GM19035 (cell line): Measurements from ENCODE around the gene KIAA0930.

Source experiments
- ATAC-seq: cut with Tn5 transposase; IDR thresholded peaks from one replicate; pipeline ENCODE4 v1.9.1; 2021; ENCODE audit not compliant: unreplicated experiment

Gene KIAA0930

DNA sequence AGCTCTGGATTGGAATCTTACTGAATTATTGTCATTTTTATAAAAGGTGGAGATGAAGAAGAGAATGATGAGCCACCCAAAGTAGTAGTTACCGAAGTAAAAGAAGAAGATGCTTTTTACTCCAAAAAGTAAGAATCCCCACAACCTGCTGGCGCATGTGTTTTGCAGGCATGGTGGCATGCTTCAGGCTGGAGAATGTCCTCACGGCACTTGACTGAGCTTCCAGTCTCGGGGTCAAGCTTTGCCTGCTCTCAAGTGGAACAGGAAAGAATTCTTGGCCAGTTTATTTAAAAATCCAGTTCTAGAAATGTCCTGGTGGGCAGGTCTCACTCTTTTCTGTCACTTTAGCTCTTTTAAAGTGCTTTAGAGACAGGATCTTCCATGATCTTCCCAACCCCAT lies 59.5 kb downstream of the KIAA0930 start:
- no peak for ATAC-seq

DNA sequence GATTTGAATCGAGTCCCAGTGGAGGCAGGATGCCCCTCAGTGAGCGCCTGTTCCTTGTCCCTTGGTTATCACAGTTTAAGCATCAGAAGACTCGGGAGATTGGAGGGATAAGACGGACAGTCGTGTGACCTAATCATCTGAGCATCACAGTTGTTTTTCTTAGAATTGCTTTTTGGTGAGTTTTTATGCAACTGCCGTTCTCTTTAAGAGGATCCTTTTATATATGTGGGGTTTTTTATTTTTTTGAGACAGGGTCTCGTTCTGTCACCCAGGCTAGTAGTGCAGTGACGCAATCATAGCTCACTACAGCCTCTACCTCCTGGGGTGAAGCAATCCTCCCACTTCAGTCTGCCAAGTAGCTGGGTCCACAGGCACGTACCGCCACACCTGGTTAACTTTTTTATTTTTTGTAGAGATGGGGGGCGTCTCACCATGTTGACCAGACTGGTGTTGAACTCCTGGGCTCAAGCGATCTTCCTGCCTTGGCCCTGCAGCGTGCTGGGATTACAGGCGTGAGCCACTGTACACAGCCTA lies 60.5 kb downstream of the KIAA0930 start:
- ATAC-seq = no peak

DNA sequence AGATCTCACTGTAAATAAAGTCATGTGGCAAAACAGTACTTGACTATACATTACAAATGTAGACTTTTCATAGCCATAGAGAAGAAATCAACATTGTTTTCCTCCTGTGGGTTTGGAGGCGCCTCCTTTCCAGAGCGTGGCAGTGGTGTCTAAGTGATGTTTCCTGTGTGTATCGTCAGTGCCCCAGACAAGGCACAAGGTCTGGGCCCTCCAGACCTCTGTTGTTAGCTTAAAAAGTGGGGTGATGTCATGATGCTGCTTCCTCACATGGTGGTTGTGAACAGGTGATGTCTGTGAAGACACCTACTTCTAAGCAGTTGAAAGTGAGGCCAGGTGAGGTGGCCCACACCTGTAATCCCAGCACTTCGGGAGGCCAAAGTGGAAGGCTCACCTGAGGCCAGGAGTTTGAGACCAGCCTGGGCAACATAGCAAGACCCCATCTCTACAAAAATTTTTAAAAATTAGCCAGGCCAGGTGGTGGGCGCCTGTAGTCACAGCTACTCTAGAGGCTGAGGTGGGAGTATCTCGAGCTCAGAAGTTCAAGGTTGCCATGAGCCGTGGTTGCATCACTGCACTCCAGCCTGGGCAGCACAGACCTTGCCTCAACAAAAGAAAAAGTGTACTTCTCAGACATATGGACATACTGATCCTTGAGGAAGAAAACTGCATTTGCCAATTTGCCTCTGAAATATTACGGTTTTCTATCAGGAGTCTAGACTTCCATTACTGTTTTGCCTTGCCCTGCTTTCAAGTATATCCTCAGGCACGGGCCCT lies 61.2 kb downstream of the KIAA0930 start:
- no peak for ATAC-seq

DNA sequence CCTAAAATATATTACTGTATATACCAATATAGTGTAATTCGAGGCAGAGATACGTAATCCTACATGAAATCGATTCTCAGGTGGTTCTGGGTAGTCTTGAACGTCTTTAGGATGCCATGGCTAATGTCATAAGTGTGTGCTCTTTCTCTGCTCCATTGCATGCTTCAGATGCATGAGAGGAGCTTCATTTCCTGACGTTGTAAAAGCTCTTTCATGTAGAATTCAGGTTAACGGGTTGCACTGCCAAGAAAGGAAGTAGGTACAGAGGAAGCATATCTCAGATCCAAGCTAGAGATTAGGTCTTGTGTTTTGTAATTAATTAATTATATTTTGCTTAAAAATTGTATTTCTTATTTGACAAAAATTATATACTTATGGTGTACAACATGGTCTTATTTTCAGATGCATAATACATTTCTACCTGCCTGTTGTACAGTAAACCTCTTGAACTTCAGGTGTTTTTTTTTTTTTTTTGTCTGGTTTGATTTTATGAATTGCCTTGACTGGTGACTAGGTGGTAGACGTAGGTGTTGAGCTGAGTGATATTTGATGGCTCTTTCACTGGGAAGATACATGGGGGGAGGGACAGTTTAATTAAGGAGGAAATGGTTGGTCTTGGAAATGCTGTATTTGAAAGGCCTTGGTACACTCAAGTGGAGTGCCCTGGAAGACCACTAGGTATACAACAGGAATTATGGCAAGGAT lies 67.7 kb downstream of the KIAA0930 start:
- no peak for ATAC-seq

DNA sequence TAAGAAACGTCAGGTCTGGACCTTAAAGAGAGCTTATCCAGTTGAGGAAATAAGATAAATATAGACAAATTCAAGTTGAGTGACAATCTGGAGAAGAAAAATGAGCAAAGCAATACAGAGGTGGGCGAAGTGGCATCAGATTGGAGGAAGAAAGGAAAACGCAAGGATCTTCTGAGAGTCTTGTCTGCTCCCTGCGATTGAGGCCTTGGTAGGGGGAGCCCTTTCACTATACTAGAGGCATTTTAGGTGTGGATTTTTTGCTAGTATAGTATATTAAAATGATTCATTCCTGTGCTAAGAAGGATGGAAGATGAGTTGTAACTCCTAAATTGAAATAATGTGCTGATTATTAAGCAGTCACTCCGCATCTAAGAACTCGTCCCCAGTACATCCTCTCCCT lies 68.9 kb downstream of the KIAA0930 start:
- no peak for ATAC-seq

DNA sequence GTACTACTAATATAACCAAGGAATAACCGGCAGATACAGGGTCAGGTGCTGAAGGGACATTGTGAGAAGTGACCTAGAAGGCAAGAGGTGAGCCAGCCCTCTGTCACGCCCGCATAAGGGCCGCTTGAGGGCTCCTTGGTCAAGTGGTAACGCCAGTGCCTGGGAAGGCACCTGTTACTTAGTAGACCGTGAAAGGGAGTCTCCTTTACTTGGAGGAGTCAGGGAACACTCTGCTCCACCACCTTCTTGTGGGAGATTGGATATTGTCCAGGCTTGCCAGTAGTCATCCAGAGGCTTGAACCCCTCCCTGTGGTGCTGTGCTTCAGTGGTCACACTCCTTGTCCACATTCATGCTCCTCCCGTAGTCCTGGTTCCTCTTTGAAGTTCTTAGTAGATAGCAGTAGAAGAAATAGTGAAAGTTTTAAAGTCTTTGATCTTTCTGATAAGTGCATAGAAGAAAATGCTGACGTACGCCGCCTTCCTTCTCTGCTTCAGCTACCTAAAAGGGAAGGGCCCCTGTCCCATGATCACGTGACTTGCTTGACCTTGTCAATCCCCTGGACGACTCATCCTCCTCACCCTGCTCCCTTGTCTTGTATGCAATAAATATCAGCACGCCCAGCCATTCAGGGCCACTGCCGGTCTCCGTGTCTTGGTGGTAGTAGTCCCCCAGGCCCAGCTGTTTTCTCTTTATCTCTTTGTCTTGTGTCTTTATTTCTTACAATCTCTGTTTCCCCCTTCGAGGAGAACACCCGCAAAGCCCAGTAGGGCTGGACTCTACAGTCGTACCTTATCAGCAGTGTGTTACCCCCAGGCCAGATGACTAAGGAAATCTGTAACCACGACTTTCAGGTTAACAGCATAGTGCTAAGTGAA lies 70.9 kb downstream of the KIAA0930 start:
- no peak for ATAC-seq

DNA sequence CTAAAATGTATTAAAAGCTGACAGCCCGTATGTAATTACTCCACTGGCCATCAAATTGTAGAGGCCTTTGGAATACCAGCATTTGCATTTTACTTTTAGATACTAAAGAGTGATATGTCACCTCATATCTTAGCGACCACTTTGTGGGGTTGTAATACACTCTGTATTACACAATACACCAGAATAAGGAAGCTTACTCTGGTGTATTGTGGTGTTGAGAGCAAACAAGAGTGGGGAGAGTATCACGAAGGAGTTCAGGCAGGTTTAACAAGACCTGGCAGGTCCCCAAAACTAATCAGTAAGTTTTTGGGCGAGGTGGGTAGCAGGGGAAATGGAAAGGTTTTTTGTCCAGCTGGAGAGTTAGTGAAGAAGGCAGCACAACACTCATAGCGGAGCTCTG lies 73.8 kb downstream of the KIAA0930 start:
- ATAC-seq = no peak

DNA sequence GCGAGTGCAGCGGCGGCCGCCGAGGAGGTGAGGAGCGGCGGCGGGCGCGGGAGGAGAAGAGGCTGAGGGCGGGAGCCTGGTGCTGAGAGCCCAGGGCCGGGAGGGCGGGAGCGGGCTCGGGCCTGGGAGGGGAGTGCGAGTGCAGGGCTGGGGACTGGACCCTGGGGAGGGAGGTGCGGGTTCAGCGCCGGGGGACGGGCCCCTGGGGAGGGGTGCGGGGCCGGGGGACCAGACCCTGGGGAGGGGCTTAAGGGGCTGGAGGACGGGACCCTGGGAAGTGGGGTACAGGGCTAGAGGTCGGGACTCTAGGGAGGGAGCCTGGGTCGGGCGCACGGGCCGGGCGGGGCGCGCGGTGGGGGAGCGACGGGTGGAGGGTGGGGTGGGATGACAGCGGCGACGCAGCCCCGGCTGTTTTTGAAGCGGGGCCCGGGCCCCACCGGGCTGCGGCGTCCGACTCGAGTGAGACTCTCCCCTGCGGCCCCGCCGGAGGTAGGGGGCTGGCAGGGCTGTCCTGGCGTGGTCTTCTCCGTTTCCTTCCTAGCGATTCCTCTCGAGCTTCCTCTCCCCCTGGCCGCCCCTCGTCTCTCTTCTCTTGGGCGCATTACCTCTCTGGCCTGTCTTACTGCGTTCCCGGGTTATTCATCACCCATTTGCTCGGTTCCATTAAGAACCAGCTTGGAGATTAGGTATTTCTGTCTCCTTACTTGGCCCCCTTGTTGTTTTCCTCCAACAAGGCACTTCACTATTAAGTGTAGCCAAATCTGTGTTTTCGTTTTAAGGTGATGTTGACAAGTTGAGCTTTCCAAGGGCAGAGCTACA lies 76.2 kb downstream of the KIAA0930 start:
- ATAC-seq = peak; percentile 32

DNA sequence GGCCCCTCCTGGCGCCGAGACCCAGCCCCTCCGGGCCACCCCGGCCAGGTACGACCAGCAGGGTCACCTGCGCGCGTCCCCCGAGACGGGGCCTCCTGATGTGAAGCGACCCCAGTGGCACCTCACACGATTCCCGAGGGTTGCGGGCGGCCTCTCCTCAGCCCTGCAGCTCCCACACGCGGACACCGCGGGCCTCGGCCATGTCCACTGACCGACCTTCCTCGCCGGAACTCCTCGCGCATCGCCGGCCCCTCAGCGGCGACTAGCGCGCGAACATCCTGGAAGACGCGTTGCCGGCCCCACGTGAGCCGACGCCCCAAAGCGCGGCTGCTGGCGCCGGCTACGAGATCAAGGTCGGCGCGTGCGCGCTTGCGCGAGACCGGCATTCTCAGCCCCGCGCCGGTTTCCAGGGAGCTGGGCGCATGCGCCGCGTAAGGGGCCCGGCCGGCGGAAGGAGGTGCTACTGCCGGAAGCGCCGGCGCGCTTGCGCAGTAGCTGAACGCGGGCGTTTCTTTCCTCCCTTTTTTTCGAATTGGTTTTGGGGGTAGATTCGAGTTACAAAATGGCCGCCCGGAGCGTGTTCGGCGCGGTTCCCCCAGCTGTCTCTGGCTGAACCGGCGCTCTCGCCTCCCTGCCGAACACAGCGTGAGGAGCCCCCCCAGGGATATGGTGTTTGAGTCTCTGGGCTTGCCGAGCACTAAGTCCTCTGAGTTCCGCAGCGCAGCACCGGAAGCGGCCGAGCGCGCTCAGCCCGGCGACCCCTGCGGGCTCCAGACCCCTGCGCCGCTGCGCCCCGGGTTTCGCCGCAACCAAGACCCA lies 77.0 kb downstream of the KIAA0930 start, which contains the start of gene NUP50:
NUP50 (plus strand) TSS at position 475 of the 819 bp plus-strand sequence. CDS start 4,253 bp downstream, outside the sequence.
- ATAC-seq = peak; percentile 80

DNA sequence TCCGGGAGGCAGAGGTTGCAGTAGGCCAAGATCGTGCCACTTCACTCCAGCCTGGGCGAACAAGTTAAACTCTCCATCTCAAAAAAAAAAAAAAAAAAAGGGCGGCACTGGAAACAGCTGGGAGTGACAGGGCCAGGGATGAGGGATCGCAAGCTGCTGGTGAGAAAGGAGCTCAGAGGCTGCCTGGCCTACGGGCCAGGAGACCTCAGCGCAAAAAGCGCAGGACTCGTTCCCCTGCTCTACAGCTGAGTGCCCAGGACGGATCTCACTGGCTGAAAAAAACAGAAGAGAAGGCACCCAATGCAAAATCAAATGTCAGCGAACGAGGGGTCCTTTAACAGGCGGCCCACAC lies 77.6 kb downstream of the KIAA0930 start:
- ATAC-seq = peak; percentile 5

DNA sequence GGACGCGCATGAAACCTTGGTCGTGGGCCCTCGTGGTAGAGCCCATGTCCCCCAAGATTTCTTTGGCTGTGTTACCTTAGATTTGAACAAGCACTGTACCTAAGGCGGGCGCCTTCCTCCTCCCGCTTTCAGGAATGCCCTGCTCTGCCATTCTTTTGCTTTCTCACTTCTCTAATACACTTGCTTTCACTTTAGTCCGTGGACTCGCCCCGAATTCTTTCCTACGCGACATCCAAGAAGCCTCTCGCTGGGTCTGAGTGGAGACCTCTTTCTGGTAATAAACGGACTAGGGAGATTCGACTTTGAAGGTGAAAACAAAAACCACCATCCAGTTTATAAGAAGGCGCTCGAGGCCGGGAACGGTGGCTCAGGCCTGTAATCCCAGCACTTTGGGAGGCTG lies 78.2 kb downstream of the KIAA0930 start:
- no peak for ATAC-seq

DNA sequence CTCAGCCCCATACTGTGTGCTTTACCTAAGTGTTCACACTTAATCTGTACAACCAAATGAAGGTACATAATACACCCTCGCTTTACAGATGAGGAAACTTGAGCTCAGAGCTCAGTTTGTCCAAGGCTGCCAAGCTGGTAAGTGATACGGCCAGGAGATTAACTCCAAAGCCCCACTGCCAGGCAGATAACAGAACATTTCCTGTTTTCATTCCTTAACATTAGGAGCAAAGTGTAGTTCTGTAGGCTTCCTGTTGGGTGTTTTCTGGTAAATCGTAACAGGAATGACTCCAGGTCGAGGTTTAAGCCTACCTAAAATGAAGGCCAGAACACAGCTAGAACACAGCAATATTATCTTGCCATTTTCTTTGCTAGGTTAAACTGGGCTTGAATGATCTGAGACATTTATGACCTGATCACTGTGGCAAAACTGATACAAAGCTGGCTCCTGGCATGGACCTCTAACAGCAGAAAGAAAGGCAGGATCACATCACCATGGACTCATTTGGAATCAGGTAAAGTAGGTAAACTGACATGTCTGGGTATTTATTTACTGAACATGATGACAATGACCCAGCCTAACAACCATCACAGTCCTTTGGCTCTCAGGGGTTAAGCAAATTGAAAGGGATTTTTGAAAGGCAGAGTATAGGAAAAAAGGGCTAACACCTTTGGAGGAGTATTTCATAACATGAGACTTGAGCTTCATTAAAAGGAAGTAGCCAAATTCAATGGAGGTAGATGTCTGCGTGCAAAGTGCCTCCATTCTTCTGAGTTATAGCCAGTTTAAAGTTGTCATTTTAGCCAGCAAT lies 80.8 kb downstream of the KIAA0930 start:
- no peak for ATAC-seq

DNA sequence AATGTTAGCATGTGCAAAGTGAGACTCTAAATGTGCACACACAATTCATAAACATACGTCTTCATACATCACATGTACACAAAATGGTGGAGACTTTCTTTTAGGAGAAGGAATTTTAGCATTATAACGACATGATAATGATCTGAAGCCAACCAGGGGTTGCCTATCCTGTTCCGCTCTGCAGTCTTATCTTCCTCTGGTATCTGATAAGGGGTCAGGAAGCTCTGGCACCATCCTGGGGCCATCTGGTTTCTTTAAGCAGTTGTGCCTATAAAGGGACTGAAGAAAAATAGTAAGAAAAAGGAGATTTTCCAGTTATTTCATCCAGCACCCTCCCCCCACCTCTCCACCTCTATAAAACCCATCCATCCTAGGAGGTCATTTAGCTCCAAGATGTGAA lies 82.8 kb downstream of the KIAA0930 start:
- ATAC-seq = no peak

DNA sequence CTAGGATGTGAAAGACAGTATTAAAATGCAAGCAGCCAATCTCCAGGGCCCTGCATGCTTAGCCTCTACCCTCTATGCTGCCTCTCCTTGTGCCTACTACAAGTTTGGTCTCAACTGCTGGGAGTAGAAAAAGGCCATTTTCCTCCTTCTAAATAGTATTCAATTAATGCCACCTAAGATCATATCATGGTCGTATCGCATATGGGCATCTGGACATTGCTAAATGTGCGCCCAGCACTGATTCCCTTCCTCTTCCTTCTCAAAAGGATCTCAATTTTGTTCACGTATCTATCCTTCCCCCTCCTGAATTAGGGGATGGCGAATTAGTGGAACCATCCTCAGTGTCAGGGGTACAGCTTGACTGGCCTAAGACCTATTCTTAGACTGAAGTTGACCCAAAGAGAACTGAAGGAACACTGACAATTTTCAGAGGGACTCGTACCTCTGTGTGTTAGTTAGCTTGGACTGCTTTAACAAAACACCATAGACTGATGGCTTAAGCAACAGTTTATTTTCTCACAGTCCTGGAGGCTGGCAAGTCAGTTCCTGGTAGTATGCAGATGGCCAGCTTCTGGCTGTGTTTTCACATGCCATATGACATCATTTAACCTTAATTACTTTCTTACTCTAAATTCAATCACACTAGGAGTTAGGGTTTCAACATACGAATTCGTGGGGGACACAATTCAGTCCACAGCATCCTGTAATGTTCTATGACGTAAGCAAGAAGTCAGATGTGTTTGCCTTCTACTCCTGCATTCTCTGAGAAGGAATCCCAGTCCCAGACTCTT lies 85.4 kb downstream of the KIAA0930 start:
- ATAC-seq = no peak

DNA sequence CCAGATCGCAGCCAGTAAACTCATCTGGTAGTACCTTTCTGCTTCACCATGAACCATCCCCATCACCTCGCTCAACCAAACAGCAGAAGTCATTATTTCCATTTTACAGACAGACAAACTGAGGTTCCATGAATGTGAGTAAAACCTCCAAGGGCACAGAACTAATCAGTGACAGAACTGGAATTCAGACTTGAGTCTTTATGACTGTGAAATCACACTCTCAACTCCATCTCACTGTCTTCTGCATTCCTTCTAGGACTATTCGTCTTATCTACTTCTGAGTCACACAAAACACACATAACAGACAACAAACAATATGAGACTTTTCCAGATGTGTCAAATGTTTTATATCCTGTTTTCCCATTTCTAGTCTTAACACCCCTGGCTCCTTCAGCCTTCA lies 86.3 kb downstream of the KIAA0930 start:
- ATAC-seq = no peak

DNA sequence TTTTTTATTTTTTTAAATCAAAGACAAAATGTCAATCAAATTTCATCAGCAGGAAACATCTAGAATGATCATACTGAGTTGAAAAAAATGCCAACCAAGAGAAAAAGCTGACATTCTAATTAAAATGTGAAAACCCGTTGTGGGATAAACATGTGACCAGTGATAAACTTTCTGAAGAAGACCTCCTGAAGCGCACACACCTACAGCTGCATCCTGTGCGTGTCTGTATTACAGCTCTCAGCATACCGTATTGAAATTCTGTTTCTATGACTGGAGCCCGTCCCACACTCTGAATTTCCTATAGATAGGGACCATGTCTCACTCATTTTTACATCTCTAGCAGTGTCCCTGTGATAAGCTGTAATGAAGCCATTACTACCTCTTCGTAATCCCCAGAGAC lies 89.2 kb downstream of the KIAA0930 start:
- no peak for ATAC-seq

DNA sequence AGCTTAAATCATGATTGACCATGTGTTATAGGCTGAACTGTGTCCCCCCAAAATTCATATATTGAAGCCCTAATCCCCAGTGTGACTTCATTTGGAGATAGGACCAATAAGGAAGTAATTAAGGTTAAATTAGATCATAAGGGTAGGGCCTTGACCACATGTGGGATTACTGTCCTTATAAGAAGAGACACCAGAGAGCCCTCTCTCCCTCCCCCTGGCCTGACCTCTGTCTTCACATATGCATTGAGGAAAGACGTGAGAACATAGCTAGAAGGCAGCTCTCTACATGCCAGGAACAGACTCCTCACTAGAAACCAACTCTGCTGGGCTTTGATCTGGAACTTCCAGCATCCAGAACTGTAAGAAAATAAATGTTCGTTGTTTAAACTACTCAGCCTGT lies 90.6 kb downstream of the KIAA0930 start:
- no peak for ATAC-seq

DNA sequence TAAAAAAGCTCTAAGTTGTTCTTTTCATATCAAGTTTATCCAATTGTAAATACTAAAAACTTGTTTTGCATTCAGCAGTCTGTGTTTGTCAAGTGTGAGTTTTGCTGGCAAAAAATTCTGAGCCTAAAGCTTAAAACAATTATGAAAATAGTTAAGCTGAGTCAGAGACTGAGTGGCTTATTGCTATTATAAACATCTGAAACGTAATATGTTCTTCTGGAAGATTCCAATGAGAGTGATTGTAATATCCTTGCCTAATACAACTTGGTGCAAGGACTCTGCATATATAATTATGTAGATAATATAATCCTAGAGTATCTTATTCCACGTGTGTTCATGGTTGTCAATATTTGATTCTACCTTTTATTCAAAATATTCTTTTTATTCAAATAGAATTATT lies 91.0 kb downstream of the KIAA0930 start:
- ATAC-seq = no peak
